Hematopoietic multipotent progenitor cell (in vitro differentiated cells): ENCODE data around the gene CEP95. TPM values are rescaled to one million over a fixed set of nuclear protein-coding genes. Genes with fewer than 3 reads are reported as not detected.
"Not testable (repeated sequence)": the region's sequence is repeated elsewhere in the genome, so short reads cannot be mapped to it uniquely, and the experiment has no call there.

Experiments used
- DNase-seq, 3 donors: peaks; one replicate each; pipeline ENCODE4 v3.0.0-alpha.2; 2011 to 2015; ENCODE audit warnings: low read depth in 2 of 3, low spot score in 2 of 3
- total RNA-seq: library from RNA; depleted of rRNA; stranded (reverse); fragments of >200 nt; gene quantifications from one replicate; pipeline ENCODE4 v1.2.3, GENCODE V29; 2012

Gene CEP95
- total RNA-seq, result 28.0 TPM

- peak; percentile 96 to 98 (median 96) for DNase-seq
Measured at GRCh38 chr17:64506576-64507412, at the start of gene CEP95. Gene CEP95, plus strand, starts transcription at chr17:64506977. Its CDS starts 121 bp downstream, at chr17:64507098.

GRCh38 chr17:64457156-64457555 lies 49.6 kb upstream of the CEP95 start:
- no peak for DNase-seq

- no peak for DNase-seq
Measured at GRCh38 chr17:64458756-64459155, 48.0 kb upstream of the CEP95 start.

- DNase-seq, result no peak
Measured at GRCh38 chr17:64459284-64459747, 47.5 kb upstream of the CEP95 start.

- DNase-seq, result not testable (repeated sequence)
Measured at GRCh38 chr17:64459818-64460217, 47.0 kb upstream of the CEP95 start.

- no peak for DNase-seq
Measured at GRCh38 chr17:64460955-64461354, 45.8 kb upstream of the CEP95 start.

- DNase-seq, result no peak
Measured at GRCh38 chr17:64461788-64462187, 45.0 kb upstream of the CEP95 start.

- no peak for DNase-seq
Measured at GRCh38 chr17:64466019-64466735, 40.6 kb upstream of the CEP95 start.

GRCh38 chr17:64466834-64467233 lies 39.9 kb upstream of the CEP95 start:
- DNase-seq, result not testable (repeated sequence)

- DNase-seq, result no peak
Measured at GRCh38 chr17:64470625-64471024, 36.2 kb upstream of the CEP95 start.

- DNase-seq, result no peak
Measured at GRCh38 chr17:64471440-64471839, 35.3 kb upstream of the CEP95 start.

GRCh38 chr17:64472564-64472963 lies 34.2 kb upstream of the CEP95 start:
- no peak for DNase-seq

GRCh38 chr17:64477849-64478248 lies 28.9 kb upstream of the CEP95 start:
- no peak for DNase-seq

GRCh38 chr17:64480951-64481350 lies 25.8 kb upstream of the CEP95 start:
- DNase-seq, result no peak

- no peak for DNase-seq
Measured at GRCh38 chr17:64484380-64484779, 22.4 kb upstream of the CEP95 start.

- DNase-seq, result no peak
Measured at GRCh38 chr17:64488301-64488700, 18.5 kb upstream of the CEP95 start.

- peak in 2 of 3 donors; percentile 51 to 76 for DNase-seq
Measured at GRCh38 chr17:64491034-64491860, 15.5 kb upstream of the CEP95 start.

GRCh38 chr17:64491994-64492393 lies 14.8 kb upstream of the CEP95 start:
- DNase-seq, result no peak

- DNase-seq, result peak in 2 of 3 donors; percentile 39 to 63
Measured at GRCh38 chr17:64492481-64493109, 14.2 kb upstream of the CEP95 start.

- DNase-seq, result no peak
Measured at GRCh38 chr17:64494121-64494520, 12.7 kb upstream of the CEP95 start.
